OCI-LY1 (cell line): ENCODE measurements around the gene XPR1.

Experiments used
- H2AFZ ChIP-seq: fragments of 200-600 bp; sonication (generic), shearing (Covaris generic); 2 replicates; pipeline ENCODE4 v1.6.0; 2014; ENCODE audit warnings: antibody characterized with exemption, mild to moderate bottlenecking, low read length
- H3F3A ChIP-seq: fragments of 200-600 bp; sonication (generic), shearing (Covaris generic); 2 replicates; pipeline ENCODE4 v1.6.0; 2014; ENCODE audit warnings: mild to moderate bottlenecking, antibody characterized with exemption, low read length, moderate library complexity; ENCODE audit not compliant: insufficient read depth
- H3K27ac ChIP-seq: fragments of 200-600 bp; sonication (generic); 2 replicates; pipeline ENCODE4 v1.5.1; 2014; ENCODE audit warnings: low read length, mixed run types, mild to moderate bottlenecking, low read depth; ENCODE audit not compliant: poor library complexity, severe bottlenecking
- H3K27me3 ChIP-seq: fragments of 200-600 bp; sonication (generic); 2 replicates; pipeline ENCODE4 v1.6.0; 2014; ENCODE audit warnings: antibody characterized with exemption, mild to moderate bottlenecking, low read length, moderate library complexity; ENCODE audit not compliant: insufficient read depth
- H3K36me3 ChIP-seq: fragments of 200-600 bp; sonication (generic); 2 replicates; pipeline ENCODE4 v1.6.1; 2014; ENCODE audit warnings: mild to moderate bottlenecking, antibody characterized with exemption, low read length, moderate library complexity, mixed read lengths; ENCODE audit not compliant: insufficient read depth
- H3K4me1 ChIP-seq: fragments of 200-600 bp; sonication (generic); 2 replicates; pipeline ENCODE4 v1.5.1; 2014; ENCODE audit warnings: mild to moderate bottlenecking, low read length, moderate library complexity; ENCODE audit not compliant: insufficient read depth, severe bottlenecking
- H3K4me2 ChIP-seq: fragments of 200-600 bp; sonication (generic), shearing (Covaris generic); 2 replicates; pipeline ENCODE4 v1.6.1; 2014; ENCODE audit warnings: low read length
- H3K4me3 ChIP-seq: fragments of 200-600 bp; sonication (generic); 2 replicates; pipeline ENCODE4 v1.5.1; 2014; ENCODE audit warnings: low read length, low read depth, mild to moderate bottlenecking, mixed read lengths; ENCODE audit not compliant: poor library complexity, severe bottlenecking
- H3K79me2 ChIP-seq: fragments of 200-600 bp; shearing (Covaris generic); 2 replicates; pipeline ENCODE4 v1.6.1; 2016; ENCODE audit warnings: mixed run types, low read length, mixed read lengths; ENCODE audit not compliant: insufficient read depth
- H3K9ac ChIP-seq: fragments of 200-600 bp; sonication (generic), shearing (Covaris generic); 2 replicates; pipeline ENCODE4 v1.6.1; 2014; ENCODE audit warnings: mild to moderate bottlenecking, low read length, mixed read lengths
- H3K9me2 ChIP-seq: fragments of 200-600 bp; sonication (generic), shearing (Covaris generic); 2 replicates; pipeline ENCODE4 v1.6.1; 2014; ENCODE audit warnings: low read depth, mild to moderate bottlenecking, low read length, mixed read lengths
- H3K9me3 ChIP-seq: fragments of 200-600 bp; shearing (Covaris generic); 2 replicates; pipeline ENCODE4 v1.6.1; 2014; ENCODE audit warnings: low read length, mixed read lengths
- H4K20me1 ChIP-seq: fragments of 200-600 bp; sonication (generic), shearing (Covaris generic); 2 replicates; pipeline ENCODE4 v1.6.0; 2016; ENCODE audit warnings: mild to moderate bottlenecking, low read length; ENCODE audit not compliant: insufficient read depth
- CTCF ChIP-seq: fragments of 200-600 bp; sonication (generic), shearing (Covaris generic); IDR thresholded peaks from 2 replicates; pipeline ENCODE4 v1.5.1; 2017; ENCODE audit warnings: mild to moderate bottlenecking, antibody characterized with exemption, low read length, moderate library complexity, mixed read lengths
- EZH2 ChIP-seq: fragments of 200-600 bp; sonication (generic), shearing (Covaris generic); IDR thresholded peaks from 2 replicates; pipeline ENCODE4 v1.8.0; 2017; ENCODE audit warnings: borderline replicate concordance, mixed run types, mild to moderate bottlenecking, antibody characterized with exemption, low read length, moderate library complexity, mixed read lengths

Gene XPR1

GRCh38 chr1:180631766-180632325 is at the start of gene XPR1:
Gene XPR1, plus strand, starts transcription at chr1:180632022. Its CDS starts 180 bp downstream, at chr1:180632202.
- H3K27ac ChIP-seq = peak within 1 kb of the TSS; percentile 31
- TF ChIP-seq CTCF (no peak), EZH2 (no peak)
- H2AFZ ChIP-seq = peak within 1 kb of the TSS; percentile 10; the same call in 1 of the 2 replicates
- H3K27me3 ChIP-seq = no peaks in the 10 kb centered on the region
- peak within 1 kb of the TSS; percentile 82 for H3K4me3 ChIP-seq
- peaks cover 30% of the 10 kb centered on the region for H3K4me1 ChIP-seq
- no peaks in the 10 kb centered on the region for H4K20me1 ChIP-seq
- peak within 1 kb of the TSS; percentile 74 for H3K9ac ChIP-seq
- H3K4me2 ChIP-seq = peak within 1 kb of the TSS; percentile 100
- H3K79me2 ChIP-seq = peaks cover 7% of the 10 kb centered on the region; the same call in 1 of the 2 replicates
- H3K36me3 ChIP-seq = no peaks in the 10 kb centered on the region
- no peaks in the 10 kb centered on the region for H3K9me2 ChIP-seq
- H3F3A ChIP-seq = no peaks in the 10 kb centered on the region
- no peaks in the 10 kb centered on the region for H3K9me3 ChIP-seq

GRCh38 chr1:180584869-180585268 is 47.0 kb upstream of the XPR1 start:
- Histone ChIP-seq H3K9ac (no peak overlapping the region), H3F3A (no peaks in the 10 kb centered on the region), H2AFZ (no peak overlapping the region), H3K9me3 (no peaks in the 10 kb centered on the region), H3K4me1 (no peaks in the 10 kb centered on the region), H3K4me3 (no peak overlapping the region), H3K36me3 (no peaks in the 10 kb centered on the region), H3K9me2 (no peaks in the 10 kb centered on the region), H3K27me3 (no peaks in the 10 kb centered on the region), H3K4me2 (no peak overlapping the region), H3K27ac (no peak overlapping the region), H3K79me2 (no peaks in the 10 kb centered on the region), H4K20me1 (no peaks in the 10 kb centered on the region)
- TF ChIP-seq EZH2 = no peak
- no peak for TF ChIP-seq CTCF

GRCh38 chr1:180585994-180586359 is 45.8 kb upstream of the XPR1 start:
- no peak overlapping the region for H3K27ac ChIP-seq
- no peaks in the 10 kb centered on the region for H3K27me3 ChIP-seq
- H2AFZ ChIP-seq = no peak overlapping the region

More at GRCh38 chr1:180585994-180586359, 45.8 kb upstream of the XPR1 start:
- H3K4me2 ChIP-seq = no peak overlapping the region
- no peak overlapping the region for H3K4me3 ChIP-seq
- no peaks in the 10 kb centered on the region for H3K9me3 ChIP-seq
- H3K4me1 ChIP-seq = no peaks in the 10 kb centered on the region
- no peaks in the 10 kb centered on the region for H3K9me2 ChIP-seq
- H3K9ac ChIP-seq = no peak overlapping the region
- no peaks in the 10 kb centered on the region for H3K79me2 ChIP-seq
- no peaks in the 10 kb centered on the region for H3K36me3 ChIP-seq
- no peaks in the 10 kb centered on the region for H4K20me1 ChIP-seq
- TF ChIP-seq CTCF (no peak), EZH2 (no peak)
- H3F3A ChIP-seq = no peaks in the 10 kb centered on the region
